Fibroblast of pulmonary artery (primary cell): ENCODE measurements around the gene EVA1A.
A peak's percentile ranks its signal among the peaks of the same experiment; 100 is the strongest.

Experiments used
- DNase-seq: peaks from one replicate; pipeline ENCODE4 v3.0.0-alpha.2; 2010; ENCODE audit warnings: low read depth
- H3K4me3 ChIP-seq: replicated peaks from 2 replicates; pipeline ENCODE4 v1.5.1; 2011; ENCODE audit warnings: low read depth, mild to moderate bottlenecking, control low read depth, low read length, moderate library complexity
- TF ChIP-seq, protein P1 (sequence below): IDR thresholded peaks from 2 replicates; pipeline ENCODE4 v1.5.1; 2011; ENCODE audit warnings: mild to moderate bottlenecking, control low read depth, low read length, inconsistent platforms; ENCODE audit errors: missing control alignments

Gene EVA1A

DNA sequence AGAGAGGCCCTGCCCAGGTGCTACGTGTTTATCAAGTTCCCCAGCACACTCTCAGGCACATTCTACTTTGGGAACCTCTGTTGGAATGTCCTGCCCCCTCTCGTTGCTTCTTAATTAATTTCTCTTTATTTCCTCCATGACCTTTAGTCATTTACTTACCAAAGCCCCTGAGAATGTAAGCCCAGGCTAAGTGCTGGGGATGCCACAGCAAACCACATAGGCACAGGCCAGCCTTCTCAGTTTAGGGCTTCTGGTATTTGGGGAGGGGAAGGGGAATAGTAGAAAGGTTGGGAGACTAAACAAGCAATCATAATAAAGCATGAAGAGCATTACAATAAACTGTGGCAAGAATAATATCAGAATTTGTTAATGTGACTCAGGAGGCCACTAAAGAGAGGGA, 85.7 kb downstream of the EVA1A start:
- TF ChIP-seq, protein P1, sequence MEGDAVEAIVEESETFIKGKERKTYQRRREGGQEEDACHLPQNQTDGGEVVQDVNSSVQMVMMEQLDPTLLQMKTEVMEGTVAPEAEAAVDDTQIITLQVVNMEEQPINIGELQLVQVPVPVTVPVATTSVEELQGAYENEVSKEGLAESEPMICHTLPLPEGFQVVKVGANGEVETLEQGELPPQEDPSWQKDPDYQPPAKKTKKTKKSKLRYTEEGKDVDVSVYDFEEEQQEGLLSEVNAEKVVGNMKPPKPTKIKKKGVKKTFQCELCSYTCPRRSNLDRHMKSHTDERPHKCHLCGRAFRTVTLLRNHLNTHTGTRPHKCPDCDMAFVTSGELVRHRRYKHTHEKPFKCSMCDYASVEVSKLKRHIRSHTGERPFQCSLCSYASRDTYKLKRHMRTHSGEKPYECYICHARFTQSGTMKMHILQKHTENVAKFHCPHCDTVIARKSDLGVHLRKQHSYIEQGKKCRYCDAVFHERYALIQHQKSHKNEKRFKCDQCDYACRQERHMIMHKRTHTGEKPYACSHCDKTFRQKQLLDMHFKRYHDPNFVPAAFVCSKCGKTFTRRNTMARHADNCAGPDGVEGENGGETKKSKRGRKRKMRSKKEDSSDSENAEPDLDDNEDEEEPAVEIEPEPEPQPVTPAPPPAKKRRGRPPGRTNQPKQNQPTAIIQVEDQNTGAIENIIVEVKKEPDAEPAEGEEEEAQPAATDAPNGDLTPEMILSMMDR: no peak
- no peak for DNase-seq

DNA sequence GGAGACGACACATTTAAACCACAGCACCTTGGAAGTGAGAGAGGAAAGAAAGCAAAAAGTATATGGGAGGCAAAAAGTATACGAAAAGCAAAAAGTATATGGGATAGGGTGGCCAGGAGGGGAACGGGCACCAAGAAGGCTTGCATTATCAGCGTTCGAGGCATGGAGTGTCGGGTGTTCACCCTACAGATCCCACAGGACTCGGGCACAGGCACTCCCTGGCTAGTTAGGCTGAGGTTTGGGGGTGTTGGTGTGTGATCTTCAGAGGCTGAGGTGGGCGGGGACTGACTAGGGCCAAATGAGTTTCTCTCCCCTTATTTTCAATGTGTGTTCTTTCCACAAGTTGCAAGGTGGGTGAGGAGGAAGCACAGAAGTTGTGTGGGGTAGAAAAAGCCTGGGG, 86.6 kb downstream of the EVA1A start:
- no peak for DNase-seq
- TF ChIP-seq, protein P1: no peak
- no peak overlapping the region for H3K4me3 ChIP-seq

More for the DNA sequence above, 85.7 kb downstream of the EVA1A start:
- no peak overlapping the region for H3K4me3 ChIP-seq

DNA sequence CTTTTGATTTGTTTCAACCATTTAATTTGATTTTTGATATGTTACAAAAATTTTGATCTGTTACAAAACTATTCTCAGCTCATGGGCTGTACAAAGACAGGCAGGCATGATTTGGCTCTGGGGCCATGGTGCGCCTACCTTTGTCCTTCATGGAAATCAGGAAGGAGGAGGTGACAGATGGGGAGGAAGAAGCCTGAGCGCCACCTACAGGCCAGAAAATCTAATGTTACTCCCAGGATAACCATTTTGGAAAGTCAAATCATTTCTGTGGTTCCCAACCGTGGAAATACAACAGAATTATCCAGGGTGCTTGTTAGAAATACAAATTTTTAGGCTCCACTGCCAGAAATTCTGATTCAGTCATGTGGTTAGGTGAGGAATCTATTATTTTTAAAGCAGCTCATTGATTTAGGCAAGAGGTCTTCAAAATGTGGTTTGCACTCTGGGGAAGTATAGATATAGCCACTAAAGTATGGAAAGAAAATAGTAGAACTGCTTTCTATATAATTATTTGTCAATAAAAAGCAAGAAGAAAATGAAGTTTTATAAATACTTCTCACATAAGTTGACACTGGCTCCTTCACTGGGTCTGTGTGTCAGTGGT, 93.9 kb downstream of the EVA1A start:
- DNase-seq: peak; percentile 39
- H3K4me3 ChIP-seq: no peak overlapping the region
- TF ChIP-seq, protein P1: peak; percentile 66

DNA sequence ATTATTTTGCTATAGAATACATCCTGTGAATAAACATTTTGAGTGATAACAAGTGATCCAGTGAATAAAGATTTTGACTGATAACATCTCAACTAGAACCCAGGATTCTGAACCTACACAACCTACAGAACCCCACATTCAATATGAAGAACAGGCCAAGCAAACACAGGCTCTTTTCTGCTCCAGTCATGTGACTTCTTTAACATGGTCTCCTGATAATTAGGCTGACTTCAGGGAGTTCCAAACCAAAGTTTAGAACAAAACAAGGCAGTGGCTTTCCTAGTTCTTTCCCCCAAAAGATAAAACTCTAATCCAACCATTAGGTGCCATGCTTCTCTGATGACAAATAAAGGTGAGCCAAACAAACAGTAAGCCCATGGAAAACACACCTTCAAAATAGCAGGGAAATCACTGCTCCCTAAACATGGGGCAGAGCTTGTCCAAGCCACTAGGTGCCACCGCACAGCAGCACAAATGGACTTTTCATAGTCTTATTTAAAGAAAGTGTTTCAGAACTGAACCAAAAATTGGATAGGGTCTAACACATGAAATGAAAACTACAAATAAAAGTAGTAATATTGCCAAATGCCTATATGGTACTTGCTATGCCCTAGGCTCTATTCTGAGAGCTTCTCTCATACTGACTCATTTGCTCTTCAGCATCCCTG, 95.3 kb downstream of the EVA1A start:
- TF ChIP-seq, protein P1: peak; percentile 70
- peak; percentile 60 for DNase-seq
- H3K4me3 ChIP-seq: no peak overlapping the region

DNA sequence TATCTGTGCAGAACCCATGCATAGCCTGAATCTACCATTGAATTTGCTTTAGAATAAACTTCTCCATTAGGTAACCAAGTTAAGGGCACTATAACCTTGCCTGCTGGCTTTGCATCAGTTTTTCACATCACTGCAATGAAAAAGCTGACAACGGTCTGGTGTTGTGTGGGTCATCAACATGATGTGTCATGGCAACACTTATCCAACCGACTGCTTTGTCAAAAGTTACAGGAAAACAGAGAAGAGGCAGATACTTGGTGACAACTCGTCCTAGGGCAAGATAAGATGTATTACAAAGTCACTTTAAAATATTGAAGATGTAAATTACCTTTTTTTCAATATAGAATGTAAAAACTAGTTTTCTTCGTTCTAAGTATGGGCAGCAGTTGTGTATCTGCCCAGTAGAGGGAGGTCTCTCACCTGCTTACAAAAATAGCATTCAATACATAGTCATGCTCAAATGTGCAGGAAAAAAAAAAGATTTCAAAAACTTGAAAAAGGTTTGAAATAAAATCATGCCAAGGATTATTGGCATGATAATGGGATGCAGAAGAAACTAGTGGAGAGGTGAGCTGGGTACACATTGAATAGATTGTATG, 96.3 kb downstream of the EVA1A start:
- TF ChIP-seq, protein P1: peak; percentile 92
- H3K4me3 ChIP-seq: no peak overlapping the region
- peak; percentile 61 for DNase-seq

DNA sequence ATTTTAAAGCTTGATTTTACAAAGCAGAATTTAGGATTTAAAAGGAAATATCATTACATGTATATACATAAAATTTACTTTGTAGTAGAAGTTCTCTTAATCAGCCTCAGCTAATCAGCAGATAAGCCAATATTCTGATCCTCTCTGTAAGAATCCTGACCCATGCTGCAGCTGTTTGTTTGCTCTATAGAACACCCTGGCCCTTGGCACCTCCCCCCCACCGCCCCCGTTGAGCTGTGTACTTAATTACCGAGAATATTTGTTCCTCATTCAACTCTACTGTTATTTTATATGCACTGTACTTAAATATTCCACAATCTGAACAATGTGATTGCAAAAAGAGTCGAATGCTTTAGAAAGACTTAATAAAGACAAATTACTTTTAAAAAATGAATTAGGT, 98.0 kb downstream of the EVA1A start:
- no peak overlapping the region for H3K4me3 ChIP-seq
- no peak for DNase-seq
- TF ChIP-seq, protein P1: no peak
